Measurements from ENCODE around the gene MRPL46. TPM values are rescaled to one million over a fixed set of nuclear protein-coding genes. Genes with fewer than 3 reads are reported as not detected.

MRPL46 gene
- total and polyA plus RNA-seq, 2 of the 8 experiments (the other 6 are each of a cell fraction or from before 2014, with no cell fraction given) = 17.2 to 24.5 TPM

GRCh38 chr15:88423331-88423730 lies 43.9 kb downstream of the MRPL46 start (continued):
- no peak for TF ChIP-seq CREB1 (IDR thresholded peaks at IDR 0.05)
- TF ChIP-seq JUN (IDR thresholded peaks at IDR 0.05; ENCODE audit: low read depth, low read length) = no peak
- TF ChIP-seq TCF12 (IDR thresholded peaks at IDR 0.05; ENCODE audit: low read depth, low read length) = no peak
- TF ChIP-seq RXRA (IDR thresholded peaks at IDR 0.05; ENCODE audit: insufficient read depth, low read depth, low read length) = no peak

Data from H1 (cell line).